SK-N-SH treated with all-trans-retinoic acid at 6 μM for 48 hours (cell line): Measurements from ENCODE around the gene OR2S2.

ENCODE experiments used
- ARNTL ChIP-seq: fragments of 450-650 bp; formaldehyde crosslinking; IDR thresholded peaks from 2 replicates; pipeline ENCODE4 v1.5.0; 2020; ENCODE audit warnings: low read depth, mild to moderate bottlenecking, moderate library complexity, borderline replicate concordance
- CREB5 ChIP-seq: fragments of 250-450 bp; sonication (Bioruptor Pico); IDR thresholded peaks from 2 replicates; pipeline ENCODE4 v1.5.1; 2020; ENCODE audit warnings: low read depth, mild to moderate bottlenecking, moderate library complexity
- CSRNP3 ChIP-seq: fragments of 250-450 bp; sonication (Bioruptor Pico); IDR thresholded peaks from 2 replicates; pipeline ENCODE4 v1.5.1; 2021; ENCODE audit warnings: mild to moderate bottlenecking, moderate library complexity
- OSR1 ChIP-seq: fragments of 250-450 bp; sonication (Bioruptor Pico); IDR thresholded peaks from 2 replicates; pipeline ENCODE4 v1.8.0; 2022; ENCODE audit warnings: moderate library complexity, mild to moderate bottlenecking, inconsistent platforms
- PATZ1 ChIP-seq: fragments of 250-450 bp; sonication (Bioruptor Pico); IDR thresholded peaks from 2 replicates; pipeline ENCODE4 v1.8.0; 2020; ENCODE audit warnings: mild to moderate bottlenecking, moderate library complexity, borderline replicate concordance
- POU6F1 ChIP-seq: fragments of 250-450 bp; sonication (Bioruptor Pico); IDR thresholded peaks from 2 replicates; pipeline ENCODE4 v1.8.0; 2021; ENCODE audit warnings: low read depth, mild to moderate bottlenecking, moderate library complexity, borderline replicate concordance
- TOX ChIP-seq: fragments of 250-450 bp; sonication (Bioruptor Pico); IDR thresholded peaks from 2 replicates; pipeline ENCODE4 v1.8.0; 2021; ENCODE audit warnings: mild to moderate bottlenecking, moderate library complexity, borderline replicate concordance
- TSHZ2 ChIP-seq: fragments of 250-450 bp; sonication (Bioruptor Pico); IDR thresholded peaks from 2 replicates; pipeline ENCODE4 v1.5.0; 2020; ENCODE audit warnings: mild to moderate bottlenecking, moderate library complexity
- ZNF70 ChIP-seq: fragments of 450-650 bp; formaldehyde crosslinking; IDR thresholded peaks from 2 replicates; pipeline ENCODE4 v1.5.0; 2020; ENCODE audit warnings: mild to moderate bottlenecking, moderate library complexity

- TF ChIP-seq TOX (CRISPR knock-in tag) (no peak), ARNTL (CRISPR knock-in tag) (no peak), CSRNP3 (CRISPR knock-in tag) (no peak), TSHZ2 (CRISPR knock-in tag) (no peak), PATZ1 (CRISPR knock-in tag) (no peak), OSR1 (no peak), ZNF70 (CRISPR knock-in tag) (no peak), POU6F1 (CRISPR knock-in tag) (no peak), CREB5 (CRISPR knock-in tag) (no peak)
These were observed 48.0 kb downstream of the OR2S2 start for GRCh38 chr9:35909687-35910612.
